CD4-positive, alpha-beta T cell (primary cell): Measurements from ENCODE around the gene EGFL8. TPM values are rescaled to one million over a fixed set of nuclear protein-coding genes. Genes with fewer than 3 reads are reported as not detected.

ENCODE experiments used
- ATAC-seq: fragments of 200-7000 bp; cut with Tn5 transposase; one replicate; pipeline ENCODE4 v1.10.0; 2022; ENCODE audit warnings: mild to moderate bottlenecking; ENCODE audit not compliant: poor library complexity
- CTCF ChIA-PET: fragments of 350-600 bp; sonication (Branson Sonifier 250); formaldehyde crosslinking; loops from one replicate; lab custom pipeline; 2021; ENCODE audit warnings: antibody characterized with exemption, inconsistent platforms; lab: Charles Lee
- POLR2A ChIA-PET: fragments of 350-600 bp; sonication (Branson Sonifier 250); formaldehyde crosslinking; loops from one replicate; lab custom pipeline; 2021; ENCODE audit warnings: antibody characterized with exemption, inconsistent platforms; lab: Charles Lee
- DNase-seq, 14 experiments: peaks; one replicate each; pipeline ENCODE4 v3.0.0-alpha.2; 2013 to 2020; ENCODE audit warnings: mixed read lengths in 2 of 14
- H3K27ac ChIP-seq, 2 donors: one replicate each; pipeline versions ENCODE4 v1.5.1 to v1.7.0; 2013; ENCODE audit warnings: low read length in 2 of 2, low read depth in 1 of 2, mild to moderate bottlenecking in 1 of 2
- H3K27me3 ChIP-seq, 2 experiments: 1 replicate in 1 of 2; 2 replicates in 1 of 2; pipeline versions ENCODE4 v1.6.1 to v1.7.0; 2013; ENCODE audit warnings: low read length in 2 of 2, control low read depth in 1 of 2, mild to moderate bottlenecking in 1 of 2, moderate library complexity in 1 of 2; ENCODE audit not compliant: insufficient read depth in 2 of 2, control insufficient read depth in 1 of 2
- H3K36me3 ChIP-seq: one replicate; pipeline ENCODE4 v1.6.1; 2013; ENCODE audit warnings: low read length, control low read depth; ENCODE audit not compliant: insufficient read depth
- H3K4me1 ChIP-seq: one replicate; pipeline ENCODE4 v1.6.1; 2013; ENCODE audit warnings: low read length, control low read depth; ENCODE audit not compliant: insufficient read depth
- H3K4me3 ChIP-seq: one replicate; pipeline ENCODE4 v1.5.1; 2013; ENCODE audit warnings: mild to moderate bottlenecking, low read length, moderate library complexity
- H3K9me3 ChIP-seq, 2 experiments: 1 replicate in 1 of 2; 2 replicates in 1 of 2; pipeline versions ENCODE4 v1.6.1 to v1.7.0; 2013; ENCODE audit warnings: low read length in 2 of 2, mild to moderate bottlenecking in 2 of 2, control low read depth in 1 of 2, moderate library complexity in 1 of 2; ENCODE audit not compliant: control insufficient read depth in 1 of 2, insufficient read depth in 1 of 2
- H3K27ac Mint-ChIP-seq: one replicate; pipeline ENCODE4 v1.8.0; 2020; ENCODE audit warnings: mixed read lengths
- H3K27me3 Mint-ChIP-seq: one replicate; pipeline ENCODE4 v1.8.0; 2021; ENCODE audit warnings: mixed read lengths
- H3K36me3 Mint-ChIP-seq: one replicate; pipeline ENCODE4 v1.8.0; 2021; ENCODE audit warnings: low read depth, mixed read lengths
- H3K4me1 Mint-ChIP-seq: one replicate; pipeline ENCODE4 v1.8.0; 2021; ENCODE audit warnings: low read depth, mixed read lengths
- H3K4me3 Mint-ChIP-seq: one replicate; pipeline ENCODE4 v1.8.0; 2020; ENCODE audit warnings: mild to moderate bottlenecking, mixed read lengths
- H3K9me3 Mint-ChIP-seq: one replicate; pipeline ENCODE4 v1.8.0; 2020; ENCODE audit warnings: mixed read lengths
- CTCF ChIP-seq: fragments of 200-600 bp; IDR thresholded peaks from one replicate; pipeline ENCODE4 v1.8.0; 2022; ENCODE audit warnings: antibody characterized with exemption, mild to moderate bottlenecking
- intact Hi-C, 2 experiments: fragments of 100-400 bp; cut with DNase I in 1 of 2; cut with micrococcal nuclease in 1 of 2; formaldehyde crosslinking; loops; one replicate each; pipeline versions ENCODE4 v1.15.1 to v1.9.0; 2023 to 2025; cut with DNase I, micrococcal nuclease
- total RNA-seq, 174 experiments: library from RNA in 2 of 174; stranded (reverse) in 2 of 174; gene quantifications; one replicate each; pipeline ENCODE4 v1.2.3 and lab custom pipeline; 2021 to 2026

The EGFL8 gene
- total RNA-seq, 2 experiments from 2014 or later, result 13.1 to 13.8 TPM

- CTCF ChIA-PET, result interaction anchor here (1.7 kb wide), 1 partner anchor 34 kb away, joined by 4 read pairs; no protein-coding TSS in a partner anchor
- Mint-ChIP-seq H3K27me3 (peaks cover 31% of the 10 kb centered on the region), H3K9me3 (no peaks in the 10 kb centered on the region), H3K4me3 (peak overlapping the region; percentile 89), H3K36me3 (peaks cover 22% of the 10 kb centered on the region), H3K27ac (peak overlapping the region; percentile 88), H3K4me1 (peaks cover 74% of the 10 kb centered on the region)
- ATAC-seq, result no peak
- peak overlapping the region in 1 of 2 donors; percentile 29 for H3K27ac ChIP-seq
- H3K27me3 ChIP-seq, result peaks cover 11 to 21% of the 10 kb centered on the region in 2 experiments
- H3K36me3 ChIP-seq, result peaks cover 6% of the 10 kb centered on the region
- POLR2A ChIA-PET, result interaction anchor here (0.5 to 2.2 kb wide), 3 partner anchors 22 to 44 kb away, joined by 5 to 8 read pairs (median 7); partner anchors contain the start of genes ATF6B and FKBPL
- intact Hi-C loops, result loop anchor here in 1 of 2 experiments (10.0 kb wide), 1 partner anchor 108 kb away; no protein-coding TSS in a partner anchor
- DNase-seq, result peak in 1 of 14 experiments; percentile 14
- H3K9me3 ChIP-seq, result peaks cover 0 to 11% of the 10 kb centered on the region in 2 experiments
- TF ChIP-seq CTCF, result no peak
- no peak overlapping the region for H3K4me3 ChIP-seq
- peaks cover 65% of the 10 kb centered on the region for H3K4me1 ChIP-seq
Measured at GRCh38 chr6:32152769-32153563, 11.4 kb upstream of the EGFL8 start.

DNA sequence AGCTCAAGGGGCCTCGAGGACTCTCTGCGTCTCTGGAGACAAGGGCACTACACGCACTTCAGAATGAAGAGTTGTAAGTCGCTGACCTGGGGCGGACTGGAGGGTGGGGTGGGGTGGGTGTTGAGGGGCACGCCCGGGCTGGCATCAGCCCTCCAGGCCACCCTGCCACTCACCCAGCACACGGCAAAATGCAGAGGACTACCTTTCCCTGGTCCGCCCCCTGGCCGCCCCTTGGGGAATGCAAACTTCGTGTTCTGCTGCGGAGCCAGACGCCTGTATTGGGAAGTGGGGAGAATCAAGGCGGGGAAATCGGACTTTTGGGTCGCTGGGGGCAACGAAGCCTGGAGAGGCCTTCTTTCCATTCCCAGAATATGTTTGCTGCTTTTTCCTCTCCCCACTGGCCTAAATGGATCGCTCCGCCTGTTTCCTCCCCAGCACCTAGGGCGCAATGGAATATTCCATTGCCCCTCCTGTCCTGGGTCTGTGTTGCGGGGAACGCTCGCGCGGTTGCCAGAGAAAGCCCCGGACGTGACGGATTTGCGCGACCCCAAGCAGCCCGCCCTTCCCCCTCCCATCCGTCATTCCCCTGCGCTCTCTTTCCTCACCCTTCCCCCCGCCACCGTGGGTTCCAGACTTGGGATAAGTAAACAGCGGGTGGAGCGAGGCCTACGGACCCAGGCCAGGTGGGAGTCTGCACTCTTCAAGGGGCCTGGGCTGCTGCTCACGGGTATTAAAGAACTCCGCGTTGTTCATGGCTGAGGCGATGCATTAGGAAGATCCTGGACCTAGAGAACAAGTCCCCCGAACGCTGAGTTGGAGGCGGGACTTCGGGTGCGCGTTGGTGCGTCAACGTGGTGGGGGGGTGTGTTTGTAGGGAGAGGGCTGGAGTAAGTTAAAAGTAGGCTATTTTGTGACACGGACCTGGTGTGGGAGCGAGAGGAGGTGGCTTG lies 10.6 kb upstream of the EGFL8 start, which contains the start of gene PPT2:
TSS of gene PPT2 (plus strand) at position 578 of the 950 bp plus-strand sequence. CDS start 454 bp downstream, outside the sequence.
- no peak for TF ChIP-seq CTCF
- peaks cover 22% of the 10 kb centered on the region for H3K27me3 Mint-ChIP-seq
- H3K27ac Mint-ChIP-seq, result peak within 1 kb of the TSS; percentile 88
- peak within 1 kb of the TSS; percentile 96 for H3K4me3 Mint-ChIP-seq
- Histone ChIP-seq H3K36me3 (peaks cover 13% of the 10 kb centered on the region), H3K4me1 (peaks cover 57% of the 10 kb centered on the region), H3K4me3 (peak within 1 kb of the TSS; percentile 80), H3K9me3 (peaks cover 0 to 4% of the 10 kb centered on the region in 2 experiments), H3K27ac (peak within 1 kb of the TSS; percentile 51 to 67), H3K27me3 (peaks cover 4 to 14% of the 10 kb centered on the region in 2 experiments)
- intact Hi-C loops, result loop anchor here (1.0 to 10.0 kb wide), 6 partner anchors 23 to 109 kb away; partner anchors contain the start of genes FKBPL (in 2 of the 2) and RNF5 (in 1 of the 2)
- ChIA-PET CTCF (interaction anchor here (1.2 to 1.3 kb wide), 3 partner anchors 26 to 42 kb away, joined by 5 to 9 read pairs (median 8); partner anchors contain the start of gene ATF6B), POLR2A (interaction anchor here (0.5 to 1.2 kb wide), 7 partner anchors 11 to 106 kb away, joined by 3 to 10 read pairs (median 5); partner anchors contain the start of genes AGPAT1, ATF6B, EGFL8 and FKBPL)
- ATAC-seq, result peak; percentile 67
- DNase-seq, result peak; percentile 38 to 88 (median 64)
- peaks cover 65% of the 10 kb centered on the region for H3K4me1 Mint-ChIP-seq
- no peaks in the 10 kb centered on the region for H3K9me3 Mint-ChIP-seq
- peaks cover 27% of the 10 kb centered on the region for H3K36me3 Mint-ChIP-seq
